GM12875 (cell line): Measurements from ENCODE around the gene CHKB.
A peak's percentile ranks its signal among the peaks of the same experiment; 100 is the strongest.

Experiments
- H3K4me3 ChIP-seq: one replicate; pipeline ENCODE4 v1.5.1; 2011; ENCODE audit warnings: low read depth, low read length, control low read depth
- TF ChIP-seq, protein P1 (sequence below): IDR thresholded peaks from 2 replicates; pipeline ENCODE4 v1.5.1; 2011; ENCODE audit warnings: low read depth, mild to moderate bottlenecking, control low read depth, inconsistent platforms, low read length, moderate library complexity, borderline replicate concordance; ENCODE audit not compliant: insufficient read depth

Gene CHKB

DNA sequence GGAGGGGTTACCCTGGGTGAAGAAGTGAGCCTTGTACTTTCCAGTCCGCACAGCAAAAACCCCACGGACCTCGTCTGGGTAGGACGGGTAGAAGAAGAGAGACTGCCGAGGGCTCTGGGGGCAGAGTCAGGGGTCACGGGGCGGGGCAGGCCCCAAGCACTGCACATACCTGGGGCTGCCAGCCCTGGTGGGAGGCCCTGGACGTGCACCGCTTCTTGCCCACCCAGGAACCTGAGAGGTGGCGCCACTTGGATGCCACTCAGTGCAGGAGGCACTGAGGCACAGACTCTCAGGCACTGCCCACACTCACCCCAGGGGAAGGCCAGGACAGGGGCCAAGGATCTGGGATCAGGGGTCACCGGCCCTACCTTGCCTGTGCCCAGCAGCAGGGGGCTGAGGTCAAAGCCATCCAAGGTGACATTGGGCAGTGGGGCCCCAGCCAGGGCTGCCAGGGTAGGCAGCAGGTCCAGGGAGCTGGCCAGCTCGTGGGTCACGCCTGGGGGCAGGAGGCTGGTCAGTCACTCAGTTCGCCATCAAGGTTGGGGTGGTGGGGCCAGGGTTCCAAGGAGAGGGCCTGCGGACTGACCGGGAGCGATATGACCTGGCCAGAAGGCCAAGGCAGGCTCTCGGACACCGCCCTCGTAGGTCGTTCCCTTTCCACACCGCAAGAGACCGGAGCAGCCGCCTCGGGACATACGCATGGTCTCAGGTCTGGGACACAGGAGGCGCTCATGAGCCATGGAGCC is 43.1 kb upstream of the CHKB start:
- no peak overlapping the region for H3K4me3 ChIP-seq
- TF ChIP-seq, protein P1, sequence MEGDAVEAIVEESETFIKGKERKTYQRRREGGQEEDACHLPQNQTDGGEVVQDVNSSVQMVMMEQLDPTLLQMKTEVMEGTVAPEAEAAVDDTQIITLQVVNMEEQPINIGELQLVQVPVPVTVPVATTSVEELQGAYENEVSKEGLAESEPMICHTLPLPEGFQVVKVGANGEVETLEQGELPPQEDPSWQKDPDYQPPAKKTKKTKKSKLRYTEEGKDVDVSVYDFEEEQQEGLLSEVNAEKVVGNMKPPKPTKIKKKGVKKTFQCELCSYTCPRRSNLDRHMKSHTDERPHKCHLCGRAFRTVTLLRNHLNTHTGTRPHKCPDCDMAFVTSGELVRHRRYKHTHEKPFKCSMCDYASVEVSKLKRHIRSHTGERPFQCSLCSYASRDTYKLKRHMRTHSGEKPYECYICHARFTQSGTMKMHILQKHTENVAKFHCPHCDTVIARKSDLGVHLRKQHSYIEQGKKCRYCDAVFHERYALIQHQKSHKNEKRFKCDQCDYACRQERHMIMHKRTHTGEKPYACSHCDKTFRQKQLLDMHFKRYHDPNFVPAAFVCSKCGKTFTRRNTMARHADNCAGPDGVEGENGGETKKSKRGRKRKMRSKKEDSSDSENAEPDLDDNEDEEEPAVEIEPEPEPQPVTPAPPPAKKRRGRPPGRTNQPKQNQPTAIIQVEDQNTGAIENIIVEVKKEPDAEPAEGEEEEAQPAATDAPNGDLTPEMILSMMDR, result peak; percentile 18; the same call in 1 of the 2 replicates

DNA sequence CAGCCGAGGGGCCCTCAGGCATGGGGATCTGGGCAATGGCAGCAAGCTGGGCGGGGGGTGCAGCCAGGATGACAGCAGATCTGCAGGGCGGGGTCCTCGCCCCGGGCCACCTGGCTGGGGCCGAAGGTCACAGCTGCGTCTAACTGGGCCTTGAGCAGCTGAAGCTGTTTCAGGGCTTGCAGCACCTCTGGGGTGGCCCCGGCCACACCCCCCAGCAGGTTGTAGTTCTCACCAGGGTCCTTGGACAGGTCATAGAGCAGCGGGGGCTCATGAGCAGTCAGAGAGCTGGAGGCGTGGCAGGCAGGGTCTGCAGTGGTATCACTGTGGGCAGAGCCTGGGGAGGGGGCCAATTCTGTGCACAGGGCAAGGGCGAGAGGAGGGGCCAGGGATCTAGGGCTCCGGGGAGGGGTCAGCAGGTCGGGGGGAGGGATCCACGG is 42.5 kb upstream of the CHKB start:
- TF ChIP-seq, protein P1, result no peak
- H3K4me3 ChIP-seq, result no peak overlapping the region

DNA sequence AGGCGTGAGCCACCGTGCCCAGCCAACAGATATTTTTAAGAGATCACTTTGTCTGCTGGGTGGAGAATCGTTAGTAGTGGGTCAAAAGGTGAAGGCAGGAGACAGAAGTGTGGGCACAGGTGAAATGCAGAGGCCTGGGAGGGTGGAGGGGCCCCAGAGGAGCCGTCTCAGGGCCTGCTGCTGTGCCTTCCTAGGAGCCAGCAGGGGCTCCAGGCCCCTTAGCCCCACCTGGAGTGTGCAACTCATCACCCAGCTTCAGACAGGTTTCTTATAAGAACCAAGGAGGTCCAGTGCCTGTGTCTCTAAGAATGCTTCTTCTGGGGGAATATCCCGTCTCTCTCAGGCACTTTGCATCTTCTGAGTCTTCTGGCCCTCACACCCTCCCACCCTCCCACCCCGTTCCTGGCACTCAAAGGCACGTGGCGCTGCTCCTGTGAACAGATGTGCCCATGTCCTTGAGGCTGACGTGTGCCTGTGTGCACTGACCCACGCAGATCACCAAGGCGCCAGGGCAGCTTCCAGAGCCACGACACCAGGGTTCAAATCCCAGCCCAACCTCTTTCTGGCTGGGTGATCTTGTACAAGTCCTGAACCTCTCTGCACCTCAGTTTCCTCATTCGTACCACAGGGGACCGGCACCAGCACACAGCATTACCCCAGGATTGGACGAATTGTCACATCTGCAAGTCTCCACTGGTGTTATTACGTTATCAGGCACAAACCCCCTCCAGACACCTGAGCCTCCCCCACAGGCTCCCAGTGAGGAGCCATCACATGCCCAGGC is 41.9 kb upstream of the CHKB start:
- TF ChIP-seq, protein P1, result no peak

DNA sequence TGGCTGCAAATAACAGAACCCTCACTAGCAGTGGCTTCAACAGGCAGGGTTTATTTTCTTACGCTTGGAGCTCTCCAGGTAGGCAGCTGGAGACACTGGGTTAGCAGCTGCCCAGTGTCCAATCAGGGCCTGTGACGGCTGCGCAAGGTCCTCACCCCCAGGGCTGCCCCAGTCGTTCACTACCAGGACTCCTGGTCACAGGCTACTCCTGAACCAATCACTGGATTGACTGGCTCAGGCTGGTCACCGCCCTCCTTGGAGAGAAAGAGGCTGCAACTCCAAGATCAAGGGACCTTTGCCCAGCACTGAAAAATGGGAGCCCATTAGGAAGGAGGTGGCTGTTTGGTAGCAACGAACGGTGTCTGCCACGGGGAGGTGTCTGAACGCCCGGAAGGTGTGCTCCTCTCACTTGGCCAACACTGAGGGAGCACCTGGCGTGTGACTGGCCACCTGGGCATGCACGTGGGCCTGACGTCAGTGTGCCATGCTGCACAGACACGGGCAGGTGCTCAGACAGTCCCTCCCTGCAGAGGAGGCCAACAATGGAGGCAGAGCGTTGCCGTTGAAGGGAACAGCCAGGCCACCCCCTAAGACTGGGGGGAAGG is 40.2 kb upstream of the CHKB start:
- H3K4me3 ChIP-seq, result no peak overlapping the region
- TF ChIP-seq, protein P1, result no peak

More for the DNA sequence above, 41.9 kb upstream of the CHKB start:
- no peak overlapping the region for H3K4me3 ChIP-seq

DNA sequence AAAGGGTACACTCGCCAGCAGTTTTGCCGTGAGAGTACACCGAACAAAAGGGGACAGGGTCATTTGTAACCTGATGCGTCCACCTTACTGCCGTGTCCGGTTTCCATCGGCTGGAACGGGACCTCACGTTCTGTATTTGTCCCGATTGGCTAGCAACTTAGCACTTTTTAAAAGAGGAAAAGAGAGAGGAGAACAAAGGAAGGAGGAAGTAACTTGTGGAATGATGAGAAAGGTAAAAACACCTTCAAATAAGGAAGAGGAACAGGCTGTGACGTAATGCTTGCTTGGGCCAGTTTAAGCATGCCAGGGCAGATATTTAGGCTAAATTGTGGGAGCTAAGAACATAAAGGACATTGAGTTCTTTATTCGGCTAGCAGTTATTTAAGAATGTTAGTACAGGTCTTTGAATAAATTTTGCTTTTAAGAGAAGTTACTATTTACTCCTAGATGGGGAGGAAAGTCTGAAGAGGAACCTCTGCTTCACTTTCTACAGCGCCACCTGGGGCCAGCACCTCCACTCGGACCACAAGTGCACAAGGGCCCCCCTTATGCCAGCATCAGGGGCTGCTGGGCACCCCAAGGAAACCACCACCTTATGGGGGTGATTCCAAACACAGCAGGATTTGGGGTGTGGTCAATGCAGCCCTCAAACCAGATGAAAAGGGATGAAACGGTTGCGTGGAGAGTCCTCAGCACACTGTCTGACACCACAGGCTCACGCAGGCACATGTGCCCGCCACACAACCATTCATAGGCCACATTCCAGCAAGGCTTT is 39.5 kb upstream of the CHKB start:
- TF ChIP-seq, protein P1, result peak; percentile 46
- H3K4me3 ChIP-seq, result peak overlapping the region; percentile 51

DNA sequence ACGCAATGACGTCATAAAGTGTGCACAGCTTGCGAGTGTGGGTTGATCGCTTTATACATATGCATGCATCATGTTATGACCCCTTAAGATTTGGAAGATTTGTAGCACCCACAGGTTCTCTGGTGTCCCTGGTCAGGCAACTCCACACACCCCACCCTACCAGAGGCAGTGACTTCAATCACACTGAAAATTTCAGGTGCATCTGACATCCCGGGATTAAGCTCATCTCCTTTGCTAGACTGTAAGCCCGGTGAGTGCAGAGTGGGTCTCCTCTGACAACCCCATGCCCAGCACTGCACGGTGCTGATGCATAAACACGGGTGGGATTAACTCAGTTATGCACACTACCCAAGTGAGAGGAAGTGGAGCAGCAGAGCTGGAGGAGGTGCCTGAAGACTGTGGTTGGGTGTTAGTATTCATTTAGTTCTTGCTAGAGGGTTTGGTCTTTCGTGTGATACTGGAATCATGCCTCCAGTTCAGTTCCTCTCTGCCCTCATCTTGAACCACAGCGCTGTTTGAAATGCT is 38.8 kb upstream of the CHKB start:
- TF ChIP-seq, protein P1, result no peak
- H3K4me3 ChIP-seq, result peak overlapping the region; percentile 51
